Measurements from ENCODE around the gene GIMAP2.
"Not testable (repeated sequence)": the region's sequence is repeated elsewhere in the genome, so short reads cannot be mapped to it uniquely, and the experiment has no call there.

The GIMAP2 gene

DNA sequence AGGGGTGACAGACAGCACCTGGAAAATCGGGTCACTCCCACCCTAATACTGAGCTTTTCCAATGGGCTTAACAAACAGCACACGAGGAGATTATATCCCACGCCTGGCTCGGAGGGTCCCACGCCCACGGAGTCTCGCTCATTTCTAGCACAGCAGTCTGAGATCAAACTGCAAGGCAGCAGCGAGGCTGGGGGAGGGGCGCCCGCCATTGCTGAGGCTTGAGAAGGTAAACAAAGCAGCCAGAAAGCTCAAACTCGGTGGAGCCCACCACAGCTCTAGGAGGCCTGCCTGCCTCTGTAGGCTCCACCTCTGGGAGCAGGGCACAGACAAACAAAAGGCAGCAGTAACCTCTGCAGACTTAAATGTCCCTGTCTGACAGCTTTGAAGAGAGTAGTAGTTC lies 6.9 kb upstream of the GIMAP2 start:
- not testable (repeated sequence) for DNase-seq

DNA sequence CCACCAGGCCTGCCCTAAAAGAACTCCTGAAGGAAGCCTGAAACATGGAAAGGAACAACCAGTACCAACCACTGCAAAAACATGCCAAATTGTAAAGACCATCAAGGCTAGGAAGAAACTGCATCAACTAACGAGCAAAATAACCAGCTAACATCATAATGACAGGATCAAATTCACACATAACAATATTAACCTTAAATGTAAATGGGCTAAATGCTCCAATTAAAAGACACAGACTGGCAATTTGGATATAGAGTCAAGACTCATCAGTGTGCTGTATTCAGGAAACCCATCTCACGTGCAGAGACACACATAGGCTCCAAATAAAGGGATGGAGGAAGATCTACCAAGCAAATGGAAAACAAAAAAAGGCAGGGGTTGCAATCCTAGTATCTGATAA lies 5.1 kb upstream of the GIMAP2 start:
- not testable (repeated sequence) for DNase-seq

DNA sequence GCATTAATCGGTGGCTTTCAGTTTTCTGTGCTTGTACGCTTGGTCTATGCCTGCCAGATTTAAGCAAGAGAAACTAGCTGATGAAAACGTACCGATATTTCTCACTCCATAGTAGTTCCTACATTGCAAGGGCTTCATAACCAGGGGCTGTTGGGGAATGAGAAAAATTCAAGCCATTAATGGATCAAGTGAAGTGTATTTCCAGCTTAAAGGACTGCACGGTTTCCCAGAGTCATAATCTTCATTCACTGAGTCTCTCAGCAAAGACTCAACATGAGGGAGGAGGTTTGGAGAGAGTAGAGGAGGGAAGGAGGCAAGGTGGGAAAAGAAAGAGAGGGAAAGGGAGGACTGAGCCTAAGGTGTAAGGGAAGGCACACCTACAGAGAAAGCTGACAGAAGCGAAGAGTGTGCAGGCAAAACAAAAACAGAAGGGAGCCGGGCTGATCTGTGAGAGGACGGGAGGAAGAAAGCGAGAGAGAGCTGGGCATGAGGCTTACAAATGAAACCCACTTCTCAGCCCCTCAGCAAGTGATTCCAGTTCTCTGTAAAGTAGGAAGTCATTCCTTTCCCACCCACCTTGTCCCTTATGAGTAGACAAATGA lies 625 bp downstream of the GIMAP2 start:
- no peak for DNase-seq

DNA sequence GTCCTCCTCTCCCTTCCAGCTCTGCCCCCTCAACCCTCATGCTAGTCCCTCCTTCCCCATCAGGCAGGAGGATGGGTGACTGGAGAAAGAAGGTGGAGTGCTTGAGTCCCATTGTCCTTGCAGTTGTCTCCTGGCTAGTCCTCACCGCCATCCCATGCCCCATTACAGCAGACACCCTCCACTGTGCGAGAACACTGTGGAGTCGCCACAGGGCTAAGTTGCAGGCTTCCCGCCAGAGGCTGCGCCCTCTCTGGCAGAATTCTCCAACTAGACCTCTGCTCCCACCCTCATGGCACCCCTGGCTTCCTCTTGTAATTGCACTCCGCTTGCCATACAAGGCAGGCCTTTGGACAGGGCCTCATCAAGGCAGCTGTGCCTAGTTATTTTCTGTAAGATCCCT lies 3.1 kb downstream of the GIMAP2 start:
- no peak for DNase-seq

DNA sequence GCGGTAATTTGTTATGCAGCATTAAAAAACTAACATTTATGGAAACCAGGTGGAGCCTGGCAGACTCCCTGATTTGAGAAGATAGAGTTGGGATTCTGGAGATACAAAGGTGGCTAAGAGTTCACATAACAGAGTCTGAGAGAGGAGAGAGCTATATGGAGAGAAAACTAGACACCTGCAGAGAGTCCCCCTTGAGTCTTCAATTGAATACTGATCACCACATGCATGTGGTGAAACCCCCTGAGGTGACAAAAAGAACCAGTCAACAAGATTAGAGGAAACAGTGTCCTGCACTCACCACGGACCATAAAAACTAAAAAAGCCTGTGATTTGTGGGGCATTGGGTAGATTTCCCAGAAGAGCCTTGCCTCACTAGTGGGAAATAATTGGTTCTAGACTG lies 10.1 kb downstream of the GIMAP2 start:
- DNase-seq, result no peak

DNA sequence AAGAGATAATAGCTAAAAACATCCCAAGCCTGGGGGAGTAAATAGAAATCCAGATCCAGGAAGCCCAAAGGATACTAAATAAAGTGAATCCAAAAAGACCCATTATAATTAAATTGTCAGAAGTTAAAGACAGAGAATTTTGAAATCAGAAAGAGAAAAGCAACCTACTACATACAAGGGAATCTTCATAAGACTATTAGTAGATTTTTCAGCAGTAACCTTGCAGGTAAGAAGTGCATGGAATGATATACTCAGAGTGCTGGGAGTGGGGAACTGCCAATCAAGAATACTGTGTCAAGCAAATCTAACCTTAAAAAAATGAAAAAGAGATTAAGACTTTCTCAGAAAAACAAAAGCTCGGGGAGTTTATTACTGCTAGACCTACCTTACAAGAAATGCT lies 17.7 kb downstream of the GIMAP2 start:
- DNase-seq, result no peak

DNA sequence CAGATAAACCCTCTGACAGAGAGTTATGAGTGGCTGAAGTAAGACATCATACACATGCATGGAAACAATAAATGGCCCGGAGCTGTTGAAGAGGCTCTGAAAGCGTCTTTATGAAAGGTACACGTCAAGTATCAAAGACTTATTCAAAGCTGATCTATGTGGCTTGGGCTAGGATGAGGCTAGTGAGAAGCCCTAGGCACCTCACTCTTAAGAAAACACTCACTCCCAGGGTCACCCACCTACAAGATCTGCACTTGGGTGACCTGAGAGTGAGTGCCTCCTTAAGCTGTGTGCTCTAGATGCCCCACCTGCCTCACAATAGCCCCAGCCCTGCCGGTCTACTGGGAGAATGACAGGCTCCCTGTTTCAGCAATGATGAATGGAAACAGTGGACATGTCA lies 29.8 kb downstream of the GIMAP2 start:
- no peak for DNase-seq

DNA sequence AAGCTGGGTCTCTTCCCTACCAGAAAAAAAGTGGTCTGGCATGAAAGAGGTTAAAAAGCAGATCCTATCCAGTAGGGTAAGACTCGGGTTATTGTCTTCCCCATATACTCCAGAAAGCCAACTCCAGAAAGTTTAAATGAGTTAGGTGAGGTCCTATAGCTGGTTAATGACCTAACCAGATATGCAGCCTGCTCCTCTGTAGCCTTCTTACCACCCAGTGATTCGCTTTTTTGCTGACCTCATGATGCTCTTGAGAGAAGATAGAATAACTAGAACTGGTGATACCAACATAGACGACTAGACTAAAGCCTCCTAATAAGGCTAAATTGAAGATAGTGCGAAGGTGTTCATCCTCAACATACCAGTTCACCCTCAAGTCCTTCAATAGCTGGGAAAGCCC lies 30.2 kb downstream of the GIMAP2 start:
- DNase-seq, result no peak

DNA sequence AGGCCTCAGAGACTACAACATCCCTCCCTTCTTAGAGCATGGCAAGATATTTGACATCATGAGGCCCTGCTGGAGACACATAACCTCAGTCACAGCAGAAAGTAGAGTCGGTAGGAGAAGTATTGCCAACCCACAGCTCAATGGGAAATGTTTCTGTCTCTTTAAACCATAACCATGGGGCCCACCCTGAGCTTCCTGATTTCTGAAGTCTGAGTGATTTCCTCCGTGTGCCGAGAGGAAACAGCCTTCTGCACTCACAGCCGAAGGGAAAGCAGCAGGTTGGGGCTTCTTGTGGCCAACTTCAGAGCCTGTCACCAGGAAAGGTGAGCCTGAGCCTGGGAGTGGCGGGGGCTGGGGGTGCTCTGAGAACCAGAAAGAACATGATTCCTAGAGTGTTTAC lies 30.9 kb downstream of the GIMAP2 start, which contains the start of gene GIMAP1:
TSS of gene GIMAP1 (plus strand) at position 246 of the 400 bp plus-strand sequence. CDS start 2,435 bp downstream, outside the sequence.
- no peak for DNase-seq

DNA sequence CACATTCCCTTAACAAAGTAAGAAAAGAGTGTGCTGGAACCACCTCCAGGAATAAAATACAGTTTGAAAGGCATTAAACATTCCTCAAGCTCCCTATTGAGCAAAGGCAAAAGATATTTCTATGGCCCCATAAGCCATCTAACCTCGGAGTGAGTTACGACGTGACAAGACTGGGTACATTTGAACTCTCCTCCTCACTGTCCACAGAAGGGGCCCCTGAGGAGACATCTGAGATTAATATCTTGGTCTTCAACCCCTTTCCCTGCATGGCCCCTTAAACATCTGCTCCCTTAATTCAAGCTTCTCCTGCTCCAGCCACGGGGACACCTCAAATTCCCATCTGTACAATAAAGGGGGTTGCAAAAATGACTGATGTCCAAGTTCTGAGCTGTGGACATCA lies 31.4 kb downstream of the GIMAP2 start:
- no peak for DNase-seq

DNA sequence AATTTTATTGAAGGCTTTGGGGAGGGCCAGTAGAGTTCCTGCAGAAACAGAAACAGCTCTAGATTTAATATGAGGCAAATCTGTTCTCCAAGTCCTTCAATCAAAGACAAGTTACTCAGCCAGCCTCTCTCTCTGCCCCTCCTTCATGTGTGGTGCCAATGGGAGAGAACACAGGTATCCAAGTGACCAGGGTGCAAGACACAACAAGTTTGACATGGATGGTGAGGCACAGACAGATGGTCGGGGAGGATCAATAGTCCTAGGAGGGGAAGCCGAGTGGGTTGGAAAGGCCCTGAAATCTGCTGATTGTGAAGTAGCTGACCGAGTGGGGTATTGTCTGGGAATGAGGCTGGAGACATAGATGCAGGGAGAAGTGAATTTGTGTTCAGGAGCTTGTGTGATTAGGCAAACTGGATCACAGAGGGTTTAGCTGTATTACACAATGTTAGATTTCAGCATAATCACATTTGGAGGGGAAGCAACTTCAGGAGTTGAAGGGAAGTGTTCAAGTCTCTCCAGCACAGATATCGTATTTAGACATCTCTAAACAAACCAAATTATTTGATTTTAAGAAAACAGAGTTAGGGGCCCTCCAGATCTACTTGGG lies 32.4 kb downstream of the GIMAP2 start:
- no peak for DNase-seq

DNA sequence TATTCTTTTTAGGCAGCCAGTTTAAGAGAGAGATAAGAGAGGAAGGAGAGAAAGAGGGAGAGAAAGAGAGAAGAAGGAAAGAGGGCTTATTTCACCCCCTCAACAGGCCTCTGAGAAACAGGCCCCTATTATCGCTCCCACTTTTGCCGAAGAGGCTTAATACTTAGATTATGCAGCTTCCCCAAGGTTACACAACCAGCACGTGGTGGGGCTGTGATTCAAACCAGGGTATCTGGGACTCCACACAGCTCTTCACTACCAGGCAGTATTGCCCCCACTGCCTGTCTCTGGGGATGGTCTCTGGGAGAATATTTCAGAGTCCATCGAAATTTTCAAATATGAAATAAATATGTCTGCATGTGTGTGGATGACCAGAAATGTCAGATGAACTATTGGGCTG lies 33.9 kb downstream of the GIMAP2 start:
- DNase-seq, result no peak

DNA sequence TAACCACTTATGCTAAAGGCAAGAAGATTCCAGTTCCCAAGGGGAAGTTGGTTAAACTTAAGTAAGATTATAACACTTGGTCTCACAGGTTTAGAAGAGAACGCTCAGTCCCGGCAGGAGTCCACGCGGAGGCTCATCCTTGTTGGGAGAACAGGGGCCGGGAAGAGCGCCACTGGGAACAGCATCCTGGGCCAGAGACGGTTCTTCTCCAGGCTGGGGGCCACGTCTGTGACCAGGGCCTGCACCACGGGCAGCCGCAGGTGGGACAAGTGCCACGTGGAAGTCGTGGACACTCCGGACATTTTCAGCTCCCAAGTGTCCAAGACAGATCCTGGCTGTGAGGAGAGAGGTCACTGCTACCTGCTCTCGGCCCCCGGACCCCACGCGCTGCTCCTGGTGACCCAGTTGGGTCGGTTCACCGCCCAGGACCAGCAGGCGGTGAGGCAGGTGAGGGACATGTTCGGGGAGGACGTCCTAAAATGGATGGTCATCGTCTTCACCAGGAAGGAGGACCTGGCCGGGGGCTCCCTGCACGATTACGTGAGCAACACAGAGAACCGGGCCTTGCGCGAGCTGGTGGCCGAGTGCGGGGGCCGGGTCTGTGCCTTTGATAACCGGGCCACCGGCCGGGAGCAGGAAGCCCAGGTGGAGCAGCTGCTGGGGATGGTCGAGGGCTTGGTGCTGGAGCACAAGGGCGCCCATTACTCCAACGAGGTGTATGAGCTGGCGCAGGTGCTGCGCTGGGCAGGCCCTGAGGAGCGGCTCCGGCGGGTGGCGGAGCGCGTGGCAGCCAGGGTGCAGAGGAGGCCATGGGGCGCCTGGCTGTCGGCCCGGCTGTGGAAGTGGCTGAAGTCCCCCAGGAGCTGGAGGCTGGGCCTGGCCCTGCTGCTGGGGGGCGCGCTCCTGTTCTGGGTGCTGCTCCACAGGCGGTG lies 34.7 kb downstream of the GIMAP2 start:
- no peak for DNase-seq

DNA sequence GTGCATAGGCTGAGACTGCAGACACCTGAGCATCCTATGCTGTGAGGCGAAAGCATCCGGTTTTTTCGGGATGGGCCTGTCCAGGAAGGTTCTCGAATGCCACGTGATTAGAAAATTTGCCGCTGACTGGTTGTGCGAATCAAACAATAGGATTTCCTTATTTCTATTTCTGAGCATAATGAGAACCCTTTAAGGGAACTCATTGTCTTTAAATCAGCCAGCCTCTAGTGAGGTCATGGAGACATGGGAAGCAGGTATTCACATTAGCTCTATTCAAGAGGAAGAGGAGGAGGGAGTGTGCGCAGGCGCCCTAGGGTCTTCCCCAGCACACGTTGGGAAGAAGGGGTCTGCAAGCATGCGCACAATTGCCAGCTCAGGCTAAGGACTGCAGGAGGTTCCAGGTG lies 36.5 kb downstream of the GIMAP2 start:
- no peak for DNase-seq

DNA sequence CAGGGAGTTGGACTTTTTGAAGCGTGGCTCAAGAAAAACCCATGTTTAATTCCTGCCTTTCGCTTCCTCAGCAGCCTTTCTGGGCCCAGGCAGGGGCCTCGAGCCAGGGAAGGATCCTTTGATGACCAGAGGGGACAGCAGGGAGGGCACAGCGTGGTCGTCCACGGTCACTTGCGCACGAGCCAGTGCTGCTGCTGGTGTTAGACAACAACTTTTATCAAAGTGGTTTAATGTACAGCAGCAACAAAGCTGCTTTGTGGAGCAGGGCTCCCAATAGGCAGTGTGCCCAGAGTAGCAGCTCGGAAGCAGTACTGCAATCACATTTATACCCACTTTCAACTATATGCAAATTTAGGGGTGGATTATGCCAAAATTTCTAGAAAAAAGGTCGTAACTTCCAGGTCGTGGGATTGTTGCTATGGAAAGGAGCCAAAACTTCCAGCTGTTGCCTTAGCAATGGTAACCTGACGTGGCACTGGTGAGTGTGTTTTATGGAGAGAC lies 37.0 kb downstream of the GIMAP2 start:
- DNase-seq, result no peak

DNA sequence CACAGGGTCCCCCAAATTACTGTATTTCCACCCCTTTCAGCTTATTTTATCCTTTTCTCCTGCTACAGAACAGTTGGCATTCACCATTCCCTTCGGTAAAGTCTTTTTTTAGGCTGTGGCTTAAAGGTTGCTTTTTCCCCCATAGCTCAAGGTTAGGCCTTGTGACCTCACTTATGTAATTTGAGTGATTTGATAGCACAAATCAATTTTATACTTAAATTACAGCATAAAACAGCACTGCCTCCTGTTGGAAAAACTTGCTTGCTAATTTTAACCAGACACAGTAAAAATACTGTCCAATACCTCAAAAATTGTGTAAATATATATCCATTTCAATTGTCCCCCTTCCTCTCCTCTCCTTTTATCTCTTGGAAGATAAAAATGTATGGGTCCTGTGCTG lies 38.0 kb downstream of the GIMAP2 start:
- DNase-seq, result no peak

DNA sequence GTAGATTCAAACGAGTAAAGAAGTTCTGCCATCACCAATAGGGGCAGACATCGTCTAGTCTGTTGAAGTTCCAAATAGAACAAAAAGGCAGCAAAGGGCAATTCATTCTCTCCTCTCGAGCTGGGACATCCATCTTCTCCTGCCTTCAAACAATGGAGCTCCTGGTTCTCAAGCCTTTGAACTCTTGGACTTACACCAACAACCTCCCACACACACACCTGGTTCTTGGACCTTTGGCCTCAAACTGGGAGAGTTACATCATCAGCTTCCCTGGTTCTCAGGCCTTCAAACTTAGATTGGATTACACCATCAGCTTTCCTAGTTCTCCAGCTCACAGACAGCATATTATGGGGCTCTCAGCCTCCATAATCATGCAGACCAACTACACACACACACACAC lies 41.9 kb downstream of the GIMAP2 start:
- no peak for DNase-seq

DNA sequence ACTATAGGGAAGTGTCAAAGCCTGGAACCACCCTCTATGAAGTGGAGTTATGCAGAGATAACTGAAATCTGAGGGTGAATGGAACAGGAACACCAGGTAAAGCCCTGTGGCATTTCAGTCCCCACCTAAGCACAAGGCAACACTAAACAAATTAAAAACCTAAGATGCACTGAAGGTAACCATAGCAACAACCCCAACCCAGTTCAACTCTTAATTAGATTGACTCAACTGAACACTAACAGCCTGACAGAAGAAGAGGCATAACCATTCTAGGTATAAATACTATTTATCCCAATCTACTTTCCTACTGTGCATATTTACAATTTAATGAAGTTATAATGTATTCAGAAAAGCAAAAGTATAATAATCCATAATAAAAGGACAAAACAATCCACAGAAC lies 42.5 kb downstream of the GIMAP2 start:
- no peak for DNase-seq

DNA sequence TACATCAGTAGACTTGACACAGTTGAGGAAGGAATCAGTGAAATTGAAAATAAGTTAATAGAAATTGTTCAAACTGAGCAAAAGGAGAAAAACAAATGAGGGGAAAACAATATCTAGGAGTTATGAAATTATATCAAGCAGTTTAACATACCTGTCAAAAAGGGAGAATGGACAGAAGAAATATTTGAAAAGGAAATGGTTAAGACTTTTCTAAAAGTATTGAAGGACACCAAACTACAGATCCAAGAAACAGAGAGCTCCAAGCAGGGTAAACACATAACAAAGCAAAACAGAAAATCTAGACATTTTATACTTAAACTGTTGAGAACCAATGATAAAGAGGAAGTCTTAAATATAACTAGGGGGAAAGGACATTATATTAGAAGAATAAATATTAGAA lies 43.1 kb downstream of the GIMAP2 start:
- no peak for DNase-seq

DNA sequence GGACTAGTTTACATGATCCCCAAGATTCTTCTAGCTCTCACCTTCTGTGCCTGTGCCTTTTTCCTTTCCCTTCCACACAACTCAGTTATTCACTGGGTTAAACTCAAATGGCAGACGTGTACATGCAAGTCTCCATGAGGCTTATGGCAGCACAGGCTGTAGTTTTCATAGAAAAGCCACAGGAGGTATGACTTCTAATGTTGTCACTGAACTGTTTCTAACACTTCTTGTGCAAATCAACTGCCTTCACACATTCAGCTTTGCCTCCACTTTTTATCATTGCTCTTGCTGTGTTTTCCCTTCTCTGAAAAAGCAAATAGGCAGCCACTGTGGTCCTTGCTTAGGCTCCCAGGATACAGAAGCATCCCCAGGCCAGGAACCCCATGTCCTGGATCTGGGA lies 46.4 kb downstream of the GIMAP2 start:
- DNase-seq, result no peak

DNA sequence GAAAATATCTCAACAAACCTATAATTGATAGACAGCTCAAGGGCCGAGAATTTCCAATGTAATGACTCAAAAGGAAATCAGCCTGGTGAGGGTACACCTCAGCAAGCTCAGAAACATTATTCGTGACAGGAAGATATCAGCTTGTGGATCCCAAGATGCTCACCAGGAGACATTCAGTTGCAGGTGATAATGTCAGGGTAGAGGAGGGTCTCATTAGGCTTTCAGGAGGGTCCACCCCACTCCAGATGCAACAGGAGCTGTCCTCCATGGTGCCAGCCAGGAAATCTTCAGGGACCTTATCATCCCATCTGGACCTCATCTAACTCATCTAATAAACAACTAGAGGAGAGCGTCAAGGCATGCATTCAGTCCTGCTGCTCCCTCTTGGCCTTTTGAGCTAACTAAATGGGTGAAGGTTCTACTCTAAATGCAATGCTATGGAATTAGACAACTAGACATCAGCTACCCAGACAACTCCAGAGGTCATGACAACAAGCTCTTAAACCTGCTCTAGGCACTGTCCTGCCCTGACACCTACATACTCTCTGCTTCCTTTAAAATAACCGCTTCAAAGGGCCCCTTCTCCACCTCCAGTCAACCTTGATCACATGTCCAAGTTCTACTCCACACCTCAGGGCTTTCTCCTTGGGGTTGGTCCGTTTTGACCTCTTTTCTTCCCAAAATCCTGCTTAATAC lies 47.4 kb downstream of the GIMAP2 start:
- no peak for DNase-seq

DNA sequence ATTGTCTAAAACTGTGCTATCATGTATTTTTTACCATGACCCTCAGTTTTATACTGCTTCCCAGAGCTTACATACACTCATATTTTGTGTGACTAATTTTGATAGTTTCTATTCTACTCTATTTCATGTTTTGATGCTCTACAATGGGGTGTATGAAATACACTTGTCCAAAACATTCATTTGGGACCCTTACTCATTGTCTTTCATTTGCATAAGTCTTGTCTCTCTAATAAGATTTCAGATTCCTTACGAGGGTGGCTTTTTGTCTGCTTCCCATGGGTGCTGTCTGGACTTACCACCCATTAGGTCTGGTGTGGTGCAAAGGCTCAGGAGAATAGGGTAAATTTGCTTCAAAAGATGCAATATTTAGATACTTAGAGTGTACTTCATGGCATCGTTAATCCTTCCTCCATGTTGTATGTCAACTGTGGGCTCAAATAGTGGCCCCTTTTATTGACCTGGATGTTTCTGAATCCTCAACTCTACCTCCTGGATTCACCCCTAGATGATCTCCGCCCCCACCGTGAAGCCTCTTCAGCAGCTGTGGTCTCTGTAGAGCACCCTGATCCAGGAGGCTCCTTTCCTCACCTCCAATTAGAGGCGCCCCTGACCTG lies 48.1 kb downstream of the GIMAP2 start:
- no peak for DNase-seq

DNA sequence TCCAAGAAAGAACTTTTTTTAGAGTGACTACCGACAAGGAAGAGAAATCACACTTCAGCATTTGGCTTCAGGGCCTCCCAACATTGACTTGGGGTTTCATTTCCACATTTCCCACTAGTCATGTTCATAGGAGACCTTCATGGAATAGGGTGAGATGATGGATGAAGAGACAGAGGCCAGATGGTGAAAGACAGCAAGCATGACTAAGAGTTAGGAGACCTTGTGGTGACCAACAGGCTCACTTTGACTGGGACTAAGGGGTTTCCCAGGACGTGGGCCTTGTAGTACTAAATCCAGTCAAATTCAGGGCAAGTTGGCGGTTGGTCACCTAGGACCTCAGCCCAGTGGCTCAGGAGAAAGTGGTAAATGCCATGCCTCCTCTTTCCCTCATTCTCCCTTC lies 48.7 kb downstream of the GIMAP2 start:
- DNase-seq, result no peak
